ENCODE results near the gene MACC1.
"Not testable (repeated sequence)": the region's sequence is repeated elsewhere in the genome, so short reads cannot be mapped to it uniquely, and the experiment has no call there.

The MACC1 gene

DNA sequence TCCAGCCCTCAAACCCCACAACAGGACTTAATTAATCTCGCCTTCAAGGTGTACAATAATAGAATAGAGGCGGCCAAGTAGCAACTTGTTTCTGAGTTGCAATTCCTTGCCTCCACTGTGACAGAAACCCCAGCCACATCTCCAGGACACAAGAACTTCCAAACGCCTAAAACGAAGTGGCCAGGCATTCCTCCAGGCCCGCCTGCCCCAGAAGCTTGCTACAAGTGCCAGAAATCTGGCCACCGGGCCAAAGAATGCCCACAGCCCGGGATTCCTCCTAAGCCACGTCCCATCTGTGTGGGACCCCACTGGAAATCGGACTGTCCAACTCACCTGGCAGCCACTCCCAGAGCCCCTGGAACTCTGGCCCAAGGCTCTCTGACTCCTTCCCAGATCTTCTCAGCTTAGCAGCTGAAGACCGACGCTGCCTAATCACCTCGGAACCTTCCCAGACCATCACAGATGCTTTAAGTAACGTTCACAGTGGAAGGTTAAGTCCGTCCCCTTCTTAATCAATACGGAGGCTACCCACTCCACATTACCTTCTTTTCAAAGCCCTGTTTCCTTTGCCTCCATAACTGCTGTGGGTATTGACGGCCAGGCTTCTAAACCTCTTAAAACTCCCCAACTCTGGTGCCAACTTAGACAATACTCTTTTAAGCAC is 94.4 kb downstream of the MACC1 start:
- not testable (repeated sequence) for DNase-seq

DNA sequence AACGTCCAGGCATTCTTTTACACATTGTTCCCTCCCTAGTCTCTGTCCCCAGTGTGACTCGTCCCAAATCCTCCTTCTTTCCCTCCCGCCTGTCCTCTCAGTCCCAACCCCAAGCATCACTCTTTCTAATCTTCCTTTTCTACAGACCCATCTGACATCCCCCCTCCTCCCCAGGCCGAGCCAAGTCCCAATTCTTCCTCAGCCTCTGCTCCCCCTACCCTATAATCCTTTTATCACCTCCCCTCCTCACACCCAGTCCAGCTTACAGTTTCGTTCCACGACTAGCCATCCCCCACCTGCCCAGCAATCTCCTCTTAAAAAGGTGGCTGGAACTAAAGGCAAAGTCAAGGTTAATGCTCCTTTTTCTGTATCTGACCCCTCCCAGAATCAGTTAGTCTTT is 95.1 kb downstream of the MACC1 start:
- DNase-seq, result no peak

- DNase-seq, result no peak
These were observed 95.8 kb downstream of the MACC1 start for GRCh38 chr7:20121404-20121803.

DNA sequence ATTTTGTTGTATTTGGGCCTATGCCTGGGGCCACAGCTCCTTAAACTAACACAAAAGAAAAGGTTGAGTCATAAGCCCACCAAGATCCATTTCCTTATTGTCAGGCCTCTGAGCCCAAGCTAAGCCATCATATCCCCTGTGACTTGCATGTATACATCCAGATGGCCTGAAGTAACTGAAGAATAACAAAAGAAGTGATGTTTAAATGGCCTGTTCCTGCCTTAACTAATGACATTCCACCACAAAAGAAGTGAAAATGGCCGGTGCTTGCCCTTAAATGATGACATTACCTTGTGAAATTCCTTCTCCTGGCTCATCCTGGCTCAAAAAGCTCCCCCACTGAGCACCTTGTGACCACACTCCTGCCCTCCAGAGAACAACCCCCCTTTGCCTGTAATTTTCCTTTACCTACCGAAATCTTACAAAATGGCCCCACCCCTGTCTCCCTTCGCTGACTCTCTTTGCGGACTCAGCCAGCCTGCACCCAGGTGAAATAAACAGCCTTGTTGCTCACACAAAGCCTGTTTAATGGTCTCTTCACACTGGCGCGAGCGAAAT is 96.5 kb downstream of the MACC1 start:
- DNase-seq, result not testable (repeated sequence)

DNA sequence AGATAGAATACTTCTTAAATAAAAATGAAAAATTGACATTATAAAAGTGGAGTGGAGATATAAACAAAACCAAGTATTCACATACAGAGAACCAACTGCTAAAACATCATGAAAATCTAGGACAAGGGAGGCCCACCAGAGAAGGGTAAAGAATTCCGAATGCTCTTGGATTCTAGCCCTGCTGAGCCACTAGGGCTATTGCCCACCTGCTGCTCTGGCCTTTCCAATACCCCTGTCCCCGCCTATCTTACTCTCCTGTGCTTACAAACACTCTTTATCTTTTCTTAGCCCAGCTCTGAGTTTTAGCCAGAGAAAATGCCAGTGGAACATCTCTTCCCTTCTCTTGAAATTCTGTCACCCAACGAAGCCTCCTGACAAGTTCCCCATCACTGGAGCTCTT is 100.3 kb downstream of the MACC1 start:
- DNase-seq, result no peak

- DNase-seq, result no peak
These were observed 102.7 kb downstream of the MACC1 start for GRCh38 chr7:20114468-20114867.

DNA sequence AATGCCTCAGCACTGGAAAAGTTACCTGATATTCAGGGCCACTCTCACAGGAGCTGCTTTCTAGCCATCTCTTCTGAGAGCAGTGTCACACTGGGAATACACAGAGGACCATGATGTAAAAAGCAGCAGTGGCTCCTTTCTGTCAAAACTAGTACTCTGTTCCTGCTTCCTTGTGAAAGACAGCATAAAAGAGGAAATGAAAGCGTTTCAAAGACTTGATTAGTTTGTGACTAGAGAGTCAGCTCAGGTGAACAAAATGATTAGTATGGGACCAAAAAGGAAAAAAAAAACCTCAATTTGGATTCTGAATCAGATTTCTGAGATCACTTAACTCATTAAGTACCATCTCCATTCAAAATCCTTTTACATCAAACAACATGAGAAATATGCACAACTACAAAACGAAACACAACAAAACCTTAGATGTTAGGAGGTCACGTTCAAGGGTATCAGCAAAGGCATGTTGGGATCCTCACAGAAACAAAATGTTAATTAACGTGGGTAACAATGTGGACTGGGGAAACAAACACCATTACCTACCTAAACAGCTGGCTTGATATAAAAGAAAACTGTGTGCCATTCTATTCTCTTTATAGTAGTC is 103.7 kb downstream of the MACC1 start:
- DNase-seq, result no peak

GRCh38 chr7:20112696-20113095 is 104.5 kb downstream of the MACC1 start:
- DNase-seq, result no peak

DNA sequence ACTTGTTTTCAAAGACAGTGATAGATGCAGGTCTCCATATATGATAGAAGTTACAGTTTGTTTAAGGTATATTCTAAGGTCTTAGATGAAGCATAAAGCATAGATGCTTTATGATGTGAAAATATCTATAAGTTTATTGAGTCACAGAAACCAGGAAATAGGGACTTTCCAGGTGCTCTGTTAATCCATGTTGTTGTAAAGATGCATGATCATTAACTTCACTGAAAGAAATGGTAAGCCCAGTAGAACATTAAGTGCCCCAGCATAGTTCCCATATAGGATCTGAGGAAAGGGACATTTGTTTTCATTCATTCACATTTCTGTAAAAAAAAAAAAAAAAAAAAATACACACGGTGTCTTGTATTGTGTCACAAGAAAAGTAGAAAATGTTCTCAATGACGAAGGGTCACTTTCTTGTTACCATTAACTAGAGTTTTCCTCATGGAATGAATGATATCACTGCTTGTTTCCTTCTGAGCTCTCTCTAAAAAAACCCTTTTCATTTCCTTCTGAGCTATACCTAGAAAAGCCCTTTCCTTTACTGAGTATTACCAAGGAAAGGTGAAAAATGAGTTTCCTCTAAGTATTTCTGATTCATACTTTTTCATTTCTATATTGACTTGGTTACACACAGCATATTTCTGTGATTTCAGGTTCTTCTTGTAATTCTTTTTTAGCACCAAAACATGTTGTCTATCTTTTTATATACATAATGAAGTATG is 105.2 kb downstream of the MACC1 start:
- DNase-seq, result no peak

DNA sequence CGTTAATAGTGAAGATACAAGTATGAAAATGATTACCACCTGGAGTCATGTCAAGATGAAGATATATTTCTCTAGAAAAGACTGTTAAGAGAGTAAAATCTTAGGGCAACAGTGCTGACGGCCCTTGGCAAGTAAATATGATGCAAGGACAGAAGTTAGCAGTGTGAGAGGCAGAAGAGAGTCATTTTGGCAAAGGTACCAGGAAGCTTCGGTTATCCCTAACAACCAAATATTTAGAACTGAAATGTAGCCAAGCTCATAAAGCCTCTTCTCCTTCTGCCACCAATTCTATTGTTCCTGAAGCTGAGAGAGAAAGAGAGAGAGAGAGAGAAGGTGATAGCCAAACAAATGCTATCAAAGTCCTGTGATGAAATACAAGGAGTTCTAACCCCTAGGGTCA is 109.6 kb downstream of the MACC1 start:
- DNase-seq, result no peak

DNA sequence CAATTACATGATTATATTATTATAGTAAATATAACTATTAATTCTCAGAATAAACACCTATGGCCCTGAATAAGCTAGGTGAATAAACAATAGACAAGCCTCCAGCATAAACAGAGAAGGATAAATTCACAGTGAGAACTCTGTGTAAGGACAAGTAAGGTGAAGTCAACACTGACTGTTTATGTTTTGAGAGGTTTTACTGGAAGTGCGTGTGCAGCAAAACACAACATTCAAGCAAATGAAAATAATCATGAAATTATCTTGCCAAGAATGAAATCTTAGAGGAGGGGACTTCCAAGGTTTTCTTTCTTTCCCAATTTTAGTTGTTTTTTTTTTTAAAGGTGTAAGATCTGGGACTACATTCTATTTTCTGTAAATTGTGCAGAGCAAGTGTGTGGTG is 112.5 kb downstream of the MACC1 start:
- DNase-seq, result no peak

- no peak for DNase-seq
These were observed 114.2 kb downstream of the MACC1 start for GRCh38 chr7:20102982-20103381.

GRCh38 chr7:20095862-20096261 is 121.3 kb downstream of the MACC1 start:
- DNase-seq, result no peak

DNA sequence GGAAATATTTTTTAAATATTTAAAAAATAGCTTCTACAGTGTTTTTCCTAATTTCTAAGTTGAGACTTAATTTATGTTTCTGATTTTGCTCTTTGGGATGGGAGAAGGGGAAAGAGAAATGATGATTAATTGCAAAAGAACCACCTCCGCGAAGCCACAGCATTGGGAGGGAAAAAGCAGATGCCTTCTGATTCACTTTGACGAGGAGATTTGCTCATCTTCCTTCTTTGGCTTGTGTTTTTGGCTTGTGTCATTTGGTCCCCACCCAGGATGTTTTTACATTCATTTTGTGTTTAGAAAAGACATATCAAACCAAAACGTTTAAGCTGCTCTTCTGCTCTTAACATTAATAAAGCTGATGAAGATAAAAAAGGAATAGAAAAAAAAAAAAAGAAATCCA is 121.7 kb downstream of the MACC1 start:
- no peak for DNase-seq

DNA sequence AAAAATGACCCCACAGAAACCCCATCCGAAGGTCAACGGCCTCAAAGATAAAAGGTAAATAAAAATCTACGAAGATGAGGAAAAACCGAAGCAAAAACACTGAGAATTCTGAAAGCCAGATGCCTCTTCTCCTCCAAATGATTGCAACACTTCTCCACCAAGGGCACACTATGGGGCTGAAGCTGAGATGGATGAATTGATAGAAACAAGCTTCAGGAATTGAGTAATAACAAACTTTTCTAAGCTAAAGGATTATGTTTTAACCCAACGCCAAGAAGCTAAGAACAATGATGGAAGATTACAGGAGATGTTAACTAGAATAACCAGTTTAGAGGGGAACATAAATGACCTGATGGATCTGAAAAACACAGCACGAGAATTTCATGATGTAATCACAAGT is 127.8 kb downstream of the MACC1 start:
- no peak for DNase-seq

GRCh38 chr7:20085086-20085485 is 132.1 kb downstream of the MACC1 start:
- no peak for DNase-seq

All from activated T-cell treated with anti-CD3 and anti-CD28 coated beads, Interleukin-2, amount 50 U/mL, for 1 hour (primary cell).